ENCODE data around the gene SDC3.

SDC3 gene

DNA sequence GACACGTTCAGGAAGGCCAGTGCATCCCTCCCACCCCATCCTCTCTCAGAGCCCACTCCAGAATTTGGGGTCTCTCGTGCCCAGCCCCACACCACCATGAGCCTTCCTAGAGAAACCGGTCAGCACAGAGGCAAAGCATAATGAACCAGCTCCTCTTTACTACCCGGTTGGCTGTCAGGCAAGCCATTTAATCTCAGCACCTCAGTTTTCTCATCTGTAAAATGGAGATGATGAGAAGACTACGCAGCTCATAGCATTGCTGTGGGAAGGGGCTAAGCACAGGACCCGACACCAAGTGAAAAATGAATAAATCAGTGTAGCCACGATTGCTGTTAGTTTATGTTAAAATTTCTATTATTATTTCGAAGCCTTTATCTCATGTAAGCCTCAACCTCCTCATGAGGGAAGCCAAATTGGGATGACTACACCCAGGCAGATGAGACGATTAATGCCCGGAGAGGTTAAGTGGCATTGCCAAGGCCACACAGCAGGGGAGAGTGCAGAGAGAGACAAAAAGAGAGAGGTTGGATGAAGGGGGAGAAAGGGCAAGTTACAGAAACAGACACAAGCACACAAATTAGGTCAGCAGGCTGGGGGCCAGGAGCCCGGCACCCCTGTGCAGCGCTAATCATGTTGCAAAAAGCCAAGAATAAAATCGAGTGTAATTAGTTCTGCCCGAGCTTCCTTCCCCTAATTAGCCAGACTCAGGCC, 25.7 kb downstream of the SDC3 start:
- TF ChIP-seq, protein P1, sequence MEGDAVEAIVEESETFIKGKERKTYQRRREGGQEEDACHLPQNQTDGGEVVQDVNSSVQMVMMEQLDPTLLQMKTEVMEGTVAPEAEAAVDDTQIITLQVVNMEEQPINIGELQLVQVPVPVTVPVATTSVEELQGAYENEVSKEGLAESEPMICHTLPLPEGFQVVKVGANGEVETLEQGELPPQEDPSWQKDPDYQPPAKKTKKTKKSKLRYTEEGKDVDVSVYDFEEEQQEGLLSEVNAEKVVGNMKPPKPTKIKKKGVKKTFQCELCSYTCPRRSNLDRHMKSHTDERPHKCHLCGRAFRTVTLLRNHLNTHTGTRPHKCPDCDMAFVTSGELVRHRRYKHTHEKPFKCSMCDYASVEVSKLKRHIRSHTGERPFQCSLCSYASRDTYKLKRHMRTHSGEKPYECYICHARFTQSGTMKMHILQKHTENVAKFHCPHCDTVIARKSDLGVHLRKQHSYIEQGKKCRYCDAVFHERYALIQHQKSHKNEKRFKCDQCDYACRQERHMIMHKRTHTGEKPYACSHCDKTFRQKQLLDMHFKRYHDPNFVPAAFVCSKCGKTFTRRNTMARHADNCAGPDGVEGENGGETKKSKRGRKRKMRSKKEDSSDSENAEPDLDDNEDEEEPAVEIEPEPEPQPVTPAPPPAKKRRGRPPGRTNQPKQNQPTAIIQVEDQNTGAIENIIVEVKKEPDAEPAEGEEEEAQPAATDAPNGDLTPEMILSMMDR (IDR thresholded peaks at IDR 0.05; ENCODE audit: low read depth, low read length, missing control alignments), result no peak

DNA sequence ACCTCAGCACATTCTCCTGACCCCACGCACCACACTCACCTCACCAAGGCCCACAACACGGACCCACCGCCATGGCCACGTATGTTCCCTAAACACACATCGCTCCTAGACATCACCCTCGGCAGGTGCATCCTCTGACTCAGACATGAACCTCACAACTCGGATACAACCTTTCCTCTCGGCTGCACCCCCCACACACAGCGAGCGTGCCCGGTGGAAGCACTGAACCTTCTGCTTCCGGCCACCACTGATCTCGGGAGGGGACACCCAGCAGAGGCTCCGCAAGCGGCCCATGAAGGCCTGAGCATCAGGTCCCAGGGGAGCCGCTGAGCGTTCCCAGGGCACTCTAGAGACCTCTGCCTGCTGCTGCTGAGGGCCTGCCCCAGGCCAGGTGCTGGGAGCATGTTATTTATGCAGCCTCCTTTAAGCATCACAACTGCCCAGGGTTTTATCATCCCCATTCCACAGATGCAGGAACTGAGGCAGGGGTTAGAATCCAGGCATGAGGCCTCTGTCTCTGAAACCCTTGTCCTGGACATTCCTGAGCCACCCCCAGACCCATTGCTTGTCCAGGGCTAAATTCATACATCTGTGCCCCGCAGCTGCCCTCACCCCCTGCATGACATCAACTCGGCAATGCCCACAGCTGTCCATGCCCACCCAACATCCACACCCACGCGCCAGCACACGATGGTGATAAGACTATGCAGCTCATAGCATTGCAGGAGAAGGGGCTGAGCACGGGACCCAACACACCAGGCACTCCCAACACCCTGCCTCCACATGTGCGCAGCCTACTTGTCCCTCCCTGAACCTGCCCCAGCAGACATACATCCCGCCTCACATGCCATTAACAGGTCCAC, 27.0 kb downstream of the SDC3 start:
- no peak for DNase-seq
- TF ChIP-seq, protein P1 (IDR thresholded peaks at IDR 0.05; ENCODE audit: low read depth, low read length, missing control alignments), result no peak
- Histone ChIP-seq H3K36me3 (replicated peaks) (no peaks in the 10 kb centered on the region), H3K27ac (no peak overlapping the region), H3K27me3 (replicated peaks) (no peaks in the 10 kb centered on the region), H3K4me3 (ENCODE audit: low read depth, low read length) (no peak overlapping the region)
- in situ Hi-C loops (cut with HindIII; ENCODE audit: low pct_ligation_motif_present, low sequenced_read_pairs), result no loop called here

More for the DNA sequence above, 25.7 kb downstream of the SDC3 start:
- in situ Hi-C loops (cut with HindIII; ENCODE audit: low pct_ligation_motif_present, low sequenced_read_pairs), result no loop called here
- H3K4me3 ChIP-seq (ENCODE audit: low read depth, low read length), result no peak overlapping the region
- H3K36me3 ChIP-seq (replicated peaks), result no peaks in the 10 kb centered on the region
- no peaks in the 10 kb centered on the region for H3K27me3 ChIP-seq (replicated peaks)
- no peak overlapping the region for H3K27ac ChIP-seq
- no peak for DNase-seq

DNA sequence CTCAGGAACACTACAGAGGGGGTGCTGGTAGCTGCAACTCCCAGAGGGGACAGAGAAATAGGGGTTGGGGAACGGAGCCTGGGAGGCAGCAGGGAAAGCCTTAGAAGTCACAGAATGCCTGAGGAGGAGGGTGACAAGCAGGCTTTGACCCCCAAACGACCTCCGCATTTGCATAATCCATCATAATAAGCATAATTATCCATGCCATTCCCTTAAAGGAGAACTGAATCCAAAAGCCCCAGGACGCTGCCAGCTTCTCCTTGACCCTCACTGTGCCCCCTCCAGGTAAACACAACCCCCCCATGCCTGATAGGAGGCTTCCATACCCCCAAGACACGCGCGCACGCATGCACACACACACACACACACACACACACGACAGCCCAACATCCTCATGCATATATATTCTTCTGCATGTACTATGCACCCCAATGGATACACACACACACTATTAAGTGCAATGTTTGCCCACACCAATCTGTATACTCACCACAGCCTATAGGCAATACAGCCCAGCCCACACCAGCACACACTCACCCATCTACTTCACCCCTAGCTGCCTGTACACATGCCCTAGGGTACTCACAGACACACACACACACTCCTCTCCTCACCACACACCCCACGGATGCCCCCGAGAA, 27.8 kb downstream of the SDC3 start:
- TF ChIP-seq, protein P1 (IDR thresholded peaks at IDR 0.05; ENCODE audit: low read depth, low read length, missing control alignments), result no peak
- no peaks in the 10 kb centered on the region for H3K27me3 ChIP-seq (replicated peaks)
- no peak overlapping the region for H3K27ac ChIP-seq
- no peak for DNase-seq
- H3K36me3 ChIP-seq (replicated peaks), result no peaks in the 10 kb centered on the region
- no peak overlapping the region for H3K4me3 ChIP-seq (ENCODE audit: low read depth, low read length)
- in situ Hi-C loops (cut with HindIII; ENCODE audit: low pct_ligation_motif_present, low sequenced_read_pairs), result no loop called here

DNA sequence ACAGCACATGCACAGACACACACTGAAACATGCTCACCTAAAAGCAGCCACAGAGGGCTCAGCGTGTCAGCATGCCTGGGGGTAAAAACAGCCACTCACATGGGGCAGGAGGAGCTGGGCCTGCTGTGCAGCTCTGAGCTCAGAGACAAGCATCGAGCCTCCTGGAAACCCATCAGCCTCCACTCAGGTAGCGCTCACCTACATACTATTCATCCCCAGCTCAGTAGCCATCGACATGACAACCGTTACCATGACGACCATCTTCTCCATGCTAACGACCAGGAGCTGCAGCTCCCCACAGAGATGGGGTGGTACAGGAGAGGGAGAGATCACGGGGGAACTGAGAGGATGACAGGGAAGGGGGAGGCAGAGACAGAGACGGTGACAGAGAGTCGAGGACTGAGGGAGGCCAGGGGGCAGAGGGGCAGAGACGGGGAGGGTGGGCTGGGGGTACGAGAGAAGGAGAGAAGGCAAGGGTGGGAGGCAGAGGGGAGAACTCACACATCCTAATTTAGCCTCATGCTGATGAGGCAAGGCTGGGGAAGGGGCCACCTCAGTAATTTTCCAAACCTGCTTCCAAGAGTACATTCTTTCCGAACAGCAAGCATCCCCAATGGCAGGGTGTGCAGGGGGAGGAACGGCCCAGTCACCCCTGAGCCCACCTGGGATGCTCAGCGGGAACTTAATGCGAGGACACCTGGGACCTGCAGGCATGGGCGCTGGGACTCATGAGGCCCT, 28.4 kb downstream of the SDC3 start:
- Histone ChIP-seq H3K27me3 (replicated peaks) (no peaks in the 10 kb centered on the region), H3K4me3 (ENCODE audit: low read depth, low read length) (no peak overlapping the region), H3K36me3 (replicated peaks) (no peaks in the 10 kb centered on the region), H3K27ac (no peak overlapping the region)
- TF ChIP-seq, protein P1 (IDR thresholded peaks at IDR 0.05; ENCODE audit: low read depth, low read length, missing control alignments), result no peak
- in situ Hi-C loops (cut with HindIII; ENCODE audit: low pct_ligation_motif_present, low sequenced_read_pairs), result no loop called here
- no peak for DNase-seq

DNA sequence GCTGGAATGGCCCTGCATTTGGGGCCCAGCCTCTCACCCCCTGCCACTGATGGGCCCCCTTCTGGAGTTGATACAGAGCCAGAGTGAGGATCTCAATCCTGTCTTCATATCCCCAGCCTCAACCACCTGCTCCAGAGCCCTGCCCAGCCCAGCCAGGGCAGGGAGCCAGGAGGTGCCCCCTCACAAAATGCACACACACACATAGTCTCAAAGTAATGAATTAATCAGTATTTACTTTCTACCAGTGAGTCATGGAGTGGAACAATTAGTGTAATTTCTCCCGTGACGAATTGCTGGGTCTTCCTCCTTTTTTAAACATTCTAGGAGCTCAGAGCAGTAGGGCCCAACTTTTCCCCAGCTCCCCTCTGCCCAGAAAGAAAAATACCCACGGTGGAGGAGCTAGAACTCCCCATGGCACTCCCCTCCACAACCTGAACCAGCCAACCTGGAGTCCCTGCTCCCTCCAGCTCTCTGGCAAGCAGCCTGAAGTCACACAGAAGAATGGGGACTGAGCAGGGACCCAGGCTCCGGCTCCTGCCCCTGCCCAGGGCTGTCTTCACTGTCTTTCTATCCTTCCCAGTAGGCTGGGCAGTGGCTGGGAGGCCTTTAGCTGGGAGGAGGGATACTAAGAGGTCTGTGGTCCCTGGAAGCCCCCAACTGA, 29.3 kb downstream of the SDC3 start:
- DNase-seq, result no peak
- in situ Hi-C loops (cut with HindIII; ENCODE audit: low pct_ligation_motif_present, low sequenced_read_pairs), result no loop called here
- H3K27me3 ChIP-seq (replicated peaks), result no peaks in the 10 kb centered on the region

More for the DNA sequence above, 29.3 kb downstream of the SDC3 start:
- Histone ChIP-seq H3K4me3 (ENCODE audit: low read depth, low read length) (no peak overlapping the region), H3K36me3 (replicated peaks) (no peaks in the 10 kb centered on the region), H3K27ac (no peak overlapping the region)
- TF ChIP-seq, protein P1 (IDR thresholded peaks at IDR 0.05; ENCODE audit: low read depth, low read length, missing control alignments), result no peak

All from brain microvascular endothelial cell (primary cell).